H1 (cell line): ENCODE data around the gene MYLK4. TPM values are rescaled to one million over a fixed set of nuclear protein-coding genes. Genes with fewer than 3 reads are reported as not detected.
A peak's percentile ranks its signal among the peaks of the same experiment; 100 is the strongest.

Experiments
- ASH2L ChIP-seq: fragments of 200-600, 300-600 bp; sonication (generic); IDR thresholded peaks from one replicate; pipeline ENCODE4 v1.7.1; 2017; ENCODE audit warnings: low read length
- BACH1 ChIP-seq: IDR thresholded peaks from 2 replicates; pipeline ENCODE4 v1.6.1; 2012; ENCODE audit warnings: low read length, improper control_type of control experiment
- BRCA1 ChIP-seq: IDR thresholded peaks from 2 replicates; pipeline ENCODE4 v1.6.1; 2012; ENCODE audit warnings: low read depth, low read length, improper control_type of control experiment
- CBX5 ChIP-seq: fragments of 300-800, 300-1000 bp; sonication (generic); IDR thresholded peaks from 2 replicates; pipeline ENCODE4 v1.7.1; 2016; ENCODE audit warnings: antibody characterized with exemption, low read length, low read depth
- CBX8 ChIP-seq: fragments of 300-800, 300-1000 bp; sonication (generic); IDR thresholded peaks from 2 replicates; pipeline ENCODE4 v1.7.1; 2016; ENCODE audit warnings: low read depth, low read length, borderline replicate concordance
- CHD1 ChIP-seq: IDR thresholded peaks from 2 replicates; pipeline ENCODE4 v1.6.1; 2012; ENCODE audit warnings: low read depth, low read length, improper control_type of control experiment
- EGR1 ChIP-seq: IDR thresholded peaks from 2 replicates; pipeline ENCODE4 v1.6.1; 2011; ENCODE audit warnings: low read depth, low read length, borderline replicate concordance
- EP300 ChIP-seq, 2 experiments: IDR thresholded peaks; 1 replicate in 1 of 2; 2 replicates in 1 of 2; pipeline ENCODE4 v1.6.1; 2011 to 2012; ENCODE audit warnings: low read depth in 2 of 2, low read length in 2 of 2, mild to moderate bottlenecking in 2 of 2, borderline replicate concordance in 1 of 2, inconsistent platforms in 1 of 2, moderate library complexity in 1 of 2
- EZH2 ChIP-seq: fragments of 200-600 bp; sonication (generic); IDR thresholded peaks from 2 replicates; pipeline ENCODE4 v1.7.1; 2012; ENCODE audit warnings: low read depth, mild to moderate bottlenecking, moderate library complexity, low read length, inconsistent platforms; ENCODE audit not compliant: severe bottlenecking
- GTF2F1 ChIP-seq: IDR thresholded peaks from 2 replicates; pipeline ENCODE4 v1.6.1; 2012; ENCODE audit warnings: low read depth, low read length, improper control_type of control experiment, borderline replicate concordance
- KDM1A ChIP-seq: fragments of 200-600, 300-600 bp; sonication (generic); IDR thresholded peaks from 2 replicates; pipeline ENCODE4 v1.7.1; 2016; ENCODE audit warnings: mild to moderate bottlenecking, low read length, borderline replicate concordance
- KDM5A ChIP-seq: fragments of 200-600 bp; IDR thresholded peaks from 2 replicates; pipeline ENCODE4 v1.7.1; 2012; ENCODE audit warnings: mild to moderate bottlenecking, low read length, inconsistent platforms, mixed read lengths
- PHF8 ChIP-seq: fragments of 200-600 bp; sonication (generic); conservative IDR thresholded peaks from 2 replicates; pipeline ENCODE4 v1.7.1; 2012; ENCODE audit warnings: low read depth, mild to moderate bottlenecking, inconsistent platforms, low read length, moderate library complexity
- POU5F1 ChIP-seq: IDR thresholded peaks from 2 replicates; pipeline ENCODE4 v1.6.1; 2011; ENCODE audit warnings: low read depth, mild to moderate bottlenecking, low read length, moderate library complexity
- RAD21 ChIP-seq, 2 experiments: IDR thresholded peaks in 1 of 2; conservative IDR thresholded peaks in 1 of 2; 2 replicates each; pipeline ENCODE4 v1.6.1; 2011; ENCODE audit warnings: low read depth in 2 of 2, low read length in 2 of 2, improper control_type of control experiment in 1 of 2, inconsistent platforms in 1 of 2, mild to moderate bottlenecking in 1 of 2, moderate library complexity in 1 of 2
- RFX5 ChIP-seq: IDR thresholded peaks from 2 replicates; pipeline ENCODE4 v1.6.1; 2011; ENCODE audit warnings: low read depth, low read length, improper control_type of control experiment, borderline replicate concordance
- SIN3A ChIP-seq, 2 experiments: IDR thresholded peaks in 1 of 2; conservative IDR thresholded peaks in 1 of 2; 2 replicates each; pipeline ENCODE4 v1.6.1; 2011 to 2012; ENCODE audit warnings: low read length in 2 of 2, improper control_type of control experiment in 1 of 2, low read depth in 1 of 2, mild to moderate bottlenecking in 1 of 2
- SP1 ChIP-seq: IDR thresholded peaks from 2 replicates; pipeline ENCODE4 v1.6.1; 2011; ENCODE audit warnings: low read depth, low read length
- TEAD4 ChIP-seq: IDR thresholded peaks from 2 replicates; pipeline ENCODE4 v1.6.1; 2012; ENCODE audit warnings: low read depth, low read length, inconsistent platforms, mixed read lengths
- ZNF274 ChIP-seq: IDR thresholded peaks from 2 replicates; pipeline ENCODE4 v1.7.0; 2012; ENCODE audit warnings: low read length, borderline replicate concordance; ENCODE audit errors: extremely low read depth
- polyA plus RNA-seq, 7 experiments: library from polyadenylated mRNA; depleted of rRNA in 3 of 7; stranded (reverse) in 5 of 7; unstranded in 2 of 7; fragments of >200 nt in 5 of 7; fragments of 200-250 nt in 2 of 7; gene quantifications; 1 replicate in 5 of 7; 2 replicates in 1 of 7; 4 replicates in 1 of 7; pipeline versions ENCODE4 v1.2.1 to v1.2.3, GENCODE V29; 2011 to 2013; ENCODE audit warnings: missing spikeins in 2 of 7, mixed read lengths in 2 of 7
- total RNA-seq: library from RNA; stranded (reverse); fragmentation: NEBNext Ultra II Directional; extraction: Animal tissue kit (Norgen Biotek cat#: 25700); gene quantifications from 2 replicates; pipeline ENCODE4 v1.2.1, GENCODE V29; 2021

The MYLK4 gene
- total and polyA plus RNA-seq, 2 of the 8 experiments (the other 6 are each of a cell fraction or from before 2014, with no cell fraction given), result 0.11 to 0.17 TPM

GRCh38 chr6:2765166-2765895 is 14.6 kb upstream of the MYLK4 start, which contains the start of gene WRNIP1 (continued):
- no peak for TF ChIP-seq ZNF274
- no peak for TF ChIP-seq RFX5
- peak; percentile 9 to 23; a peak in 1 of 4 replicates for TF ChIP-seq RAD21 (IDR thresholded peaks at IDR 0.05 in 1 of 2, conservative IDR thresholded peaks at IDR 0.05 in 1 of 2; ENCODE audit: low read depth in 2 of 2, low read length in 2 of 2)
- no peak for TF ChIP-seq SP1
- TF ChIP-seq BACH1, result peak; percentile 97
- no peak for TF ChIP-seq GTF2F1
- no peak for TF ChIP-seq ASH2L
- no peak for TF ChIP-seq EZH2
- no peak for TF ChIP-seq POU5F1
- no peak for TF ChIP-seq CHD1
- peak; percentile 28 to 65; a peak in 2 of 4 replicates for TF ChIP-seq SIN3A (conservative IDR thresholded peaks at IDR 0.05 in 1 of 2, IDR thresholded peaks at IDR 0.05 in 1 of 2; ENCODE audit: low read depth in 1 of 2, low read length in 2 of 2)
- TF ChIP-seq TEAD4, result peak; percentile 62; the same call in 1 of the 2 replicates
- TF ChIP-seq EGR1, result peak; percentile 93
- peak; percentile 83 for TF ChIP-seq PHF8
- peak; percentile 39; the same call in 1 of the 2 replicates for TF ChIP-seq KDM1A
- peak in 1 of 2 experiments; percentile 58; a peak in 1 of 3 replicates for TF ChIP-seq EP300 (IDR thresholded peaks at IDR 0.05; ENCODE audit: borderline replicate concordance in 1 of 2, low read depth in 2 of 2, low read length in 2 of 2)
- no peak for TF ChIP-seq BRCA1
- TF ChIP-seq CBX5, result no peak
- no peak for TF ChIP-seq KDM5A
- no peak for TF ChIP-seq CBX8
